Panc1 (cell line): ENCODE results near the gene SCCPDH. TPM values are rescaled to one million over a fixed set of nuclear protein-coding genes. Genes with fewer than 3 reads are reported as not detected.

Experiments used
- ATAC-seq: fragments of 200-7000 bp; cut with Tn5 transposase; 2 replicates; pipeline ENCODE4 v1.9.1; 2020; ENCODE audit warnings: mild to moderate bottlenecking, moderate library complexity
- BruUV-seq: library from RNA; stranded (reverse); fragments of 400-500 nt; replicated peaks from 2 replicates; lab custom pipeline; 2021; lab: Mats Ljungman, UMichigan
- CTCF ChIA-PET: fragments of 300-600 bp; sonication (Branson Sonifier 250); formaldehyde crosslinking; loops from one replicate; lab custom pipeline; 2022; ENCODE audit warnings: antibody characterized with exemption; lab: Charles Lee
- POLR2A ChIA-PET: fragments of 300-600 bp; sonication (Branson Sonifier 250); formaldehyde crosslinking; loops from one replicate; lab custom pipeline; 2022; ENCODE audit warnings: antibody characterized with exemption; lab: Charles Lee
- DNase-seq: peaks from one replicate; pipeline ENCODE4 v3.0.0-alpha.2; 2010; ENCODE audit warnings: low read depth, low spot score
- H3K27ac ChIP-seq: 2 replicates; pipeline ENCODE4 v1.5.1; 2011; ENCODE audit warnings: mild to moderate bottlenecking, low read length, inconsistent platforms
- H3K27me3 ChIP-seq: fragments of 200-500 bp; sonication (Bioruptor generic); 2 replicates; pipeline ENCODE4 v1.6.0; 2014; ENCODE audit warnings: low read length, inconsistent platforms; ENCODE audit not compliant: control insufficient read depth, insufficient read depth
- H3K36me3 ChIP-seq: fragments of 200-500 bp; sonication (Bioruptor generic); 2 replicates; pipeline ENCODE4 v1.5.1; 2014; ENCODE audit warnings: inconsistent platforms, mild to moderate bottlenecking, low read length, moderate library complexity; ENCODE audit not compliant: control insufficient read depth, insufficient read depth
- H3K4me1 ChIP-seq: 2 replicates; pipeline ENCODE4 v1.5.1; 2011; ENCODE audit warnings: inconsistent platforms, mild to moderate bottlenecking, low read length, moderate library complexity; ENCODE audit not compliant: control insufficient read depth, insufficient read depth
- H3K4me3 ChIP-seq, 2 experiments: 2 replicates each; pipeline ENCODE4 v1.5.1; 2011 to 2012; ENCODE audit warnings: low read depth in 2 of 2, low read length in 2 of 2, mild to moderate bottlenecking in 2 of 2, inconsistent platforms in 1 of 2, moderate library complexity in 1 of 2
- H3K9me3 ChIP-seq: fragments of 200-500 bp; sonication (Bioruptor generic); 2 replicates; pipeline ENCODE4 v1.5.1; 2014; ENCODE audit warnings: low read depth, mild to moderate bottlenecking, inconsistent platforms, low read length, moderate library complexity; ENCODE audit not compliant: control insufficient read depth, insufficient read depth
- CTCF ChIP-seq: fragments of 450-650 bp; IDR thresholded peaks from 2 replicates; pipeline ENCODE4 v1.5.1; 2017; ENCODE audit warnings: mild to moderate bottlenecking
- POLR2AphosphoS5 ChIP-seq: IDR thresholded peaks from 2 replicates; pipeline ENCODE4 v1.6.1; 2012; ENCODE audit warnings: mild to moderate bottlenecking, low read depth, low read length, moderate library complexity
- REST ChIP-seq, 2 experiments: IDR thresholded peaks; 2 replicates each; pipeline ENCODE4 v1.6.1; 2011 to 2012; ENCODE audit warnings: low read depth in 2 of 2, control low read depth in 1 of 2, low read length in 1 of 2, mild to moderate bottlenecking in 1 of 2, moderate library complexity in 1 of 2; ENCODE audit not compliant: insufficient read depth in 1 of 2
- SIN3A ChIP-seq: IDR thresholded peaks from 2 replicates; pipeline ENCODE4 v1.6.1; 2012; ENCODE audit warnings: low read depth, mild to moderate bottlenecking, low read length, moderate library complexity, borderline replicate concordance; ENCODE audit not compliant: insufficient read depth
- TCF7L2 ChIP-seq: IDR thresholded peaks from 2 replicates; pipeline ENCODE4 v1.6.1; 2011; ENCODE audit warnings: mild to moderate bottlenecking, low read depth, low read length, inconsistent platforms
- in situ Hi-C: cut with HindIII; loops from 2 replicates; pipeline ENCODE4 v1.10.0; 2016; ENCODE audit warnings: low sequenced_read_pairs, low pct_unique_long_range_greater_than_20kb
- intact Hi-C: fragments of 100-400 bp; cut with micrococcal nuclease; formaldehyde crosslinking; loops from one replicate; pipeline ENCODE4 v1.10.0; 2022; ENCODE audit not compliant: unreplicated experiment
- total RNA-seq: library from RNA; stranded (reverse); gene quantifications from one replicate; pipeline ENCODE4 v1.2.1, GENCODE V29; 2021; ENCODE audit not compliant: unreplicated experiment

The SCCPDH gene
- total RNA-seq, 1 experiment from 2014 or later: 40.2 TPM

- BruUV-seq: no TSS peak
- Histone ChIP-seq H3K4me3 (no peak overlapping the region), H3K4me1 (no peaks in the 10 kb centered on the region), H3K27ac (no peak overlapping the region), H3K9me3 (no peaks in the 10 kb centered on the region), H3K27me3 (no peaks in the 10 kb centered on the region), H3K36me3 (no peaks in the 10 kb centered on the region)
- POLR2A ChIA-PET: interaction anchor here (0.5 kb wide), 1 partner anchor 28 kb away, joined by 9 read pairs; no protein-coding TSS in a partner anchor
- intact Hi-C loops (no loop called here), in situ Hi-C loops (no loop called here)
- TF ChIP-seq POLR2AphosphoS5 (no peak), TCF7L2 (no peak), REST (IDR thresholded peaks at IDR 0.05; ENCODE audit: insufficient read depth in 1 of 2, low read depth in 2 of 2, low read length in 1 of 2) (no peak), SIN3A (no peak), CTCF (no peak)
- CTCF ChIA-PET: no interaction called here
- DNase-seq (no peak), ATAC-seq (no peak)
Measured at GRCh38 chr1:246797157-246797556, 72.9 kb downstream of the SCCPDH start.

- intact Hi-C loops (no loop called here), in situ Hi-C loops (no loop called here)
- DNase-seq (no peak), ATAC-seq (no peak)
- no peak for TF ChIP-seq SIN3A
- no peaks in the 10 kb centered on the region for H3K9me3 ChIP-seq
- H3K27me3 ChIP-seq: no peaks in the 10 kb centered on the region
- ChIA-PET POLR2A (no interaction called here), CTCF (no interaction called here)
- no peaks in the 10 kb centered on the region for H3K4me1 ChIP-seq
- no TSS peak for BruUV-seq
- H3K36me3 ChIP-seq: no peaks in the 10 kb centered on the region
- no peak overlapping the region for H3K27ac ChIP-seq
- no peak overlapping the region for H3K4me3 ChIP-seq
Measured at GRCh38 chr1:246797597-246797996, 73.4 kb downstream of the SCCPDH start.

GRCh38 chr1:246798107-246798506, 73.9 kb downstream of the SCCPDH start:
- ChIA-PET POLR2A (no interaction called here), CTCF (no interaction called here)
- in situ Hi-C loops: no loop called here
- Histone ChIP-seq H3K27ac (no peak overlapping the region), H3K4me1 (no peaks in the 10 kb centered on the region), H3K9me3 (no peaks in the 10 kb centered on the region), H3K36me3 (no peaks in the 10 kb centered on the region), H3K4me3 (no peak overlapping the region), H3K27me3 (no peaks in the 10 kb centered on the region)
- TF ChIP-seq REST (IDR thresholded peaks at IDR 0.05; ENCODE audit: insufficient read depth in 1 of 2, low read depth in 2 of 2, low read length in 1 of 2) (no peak), SIN3A (no peak), POLR2AphosphoS5 (no peak), TCF7L2 (no peak), CTCF (no peak)
- ATAC-seq (no peak), DNase-seq (no peak)
- intact Hi-C loops: no loop called here
- no TSS peak for BruUV-seq
